Measurements from ENCODE around the gene TEX2.

GRCh38 chr17:64103391-64104364, 159.4 kb downstream of the TEX2 start:
- TF ChIP-seq KDM6A (CRISPR knock-in tag; IDR thresholded peaks at IDR 0.05; ENCODE audit: low read depth): no peak
- no peak for TF ChIP-seq RFX3 (CRISPR knock-in tag; IDR thresholded peaks at IDR 0.05)
- no peak for TF ChIP-seq KAT8 (CRISPR knock-in tag; IDR thresholded peaks at IDR 0.05)
- no peak for TF ChIP-seq ELF4 (CRISPR knock-in tag; IDR thresholded peaks at IDR 0.05; ENCODE audit: borderline replicate concordance)
- TF ChIP-seq KDM3A (CRISPR knock-in tag; IDR thresholded peaks at IDR 0.05; ENCODE audit: low read depth): no peak

Measured in HepG2 (cell line).